HG03520 (cell line): ENCODE data around the gene DDX10.
"Not testable (repeated sequence)": the region's sequence is repeated elsewhere in the genome, so short reads cannot be mapped to it uniquely, and the experiment has no call there.

Source experiments
- ATAC-seq: cut with Tn5 transposase; IDR thresholded peaks from one replicate; pipeline ENCODE4 v1.9.1; 2021; ENCODE audit warnings: mild to moderate bottlenecking, moderate library complexity; ENCODE audit not compliant: unreplicated experiment

The DDX10 gene

GRCh38 chr11:108654100-108654499, 10.8 kb upstream of the DDX10 start:
- not testable (repeated sequence) for ATAC-seq

GRCh38 chr11:108654994-108655631, 9.8 kb upstream of the DDX10 start:
- ATAC-seq: no peak

GRCh38 chr11:108662700-108663099, 2.2 kb upstream of the DDX10 start:
- no peak for ATAC-seq

- ATAC-seq: peak; percentile 41
These were observed 1.6 kb upstream of the DDX10 start for GRCh38 chr11:108663154-108663877.

- no peak for ATAC-seq
These were observed 1.5 kb downstream of the DDX10 start for GRCh38 chr11:108666373-108666772.

- no peak for ATAC-seq
These were observed 4.4 kb downstream of the DDX10 start for GRCh38 chr11:108669286-108669685.

- no peak for ATAC-seq
These were observed 4.8 kb downstream of the DDX10 start for GRCh38 chr11:108669711-108670110.

GRCh38 chr11:108670451-108670850, 5.6 kb downstream of the DDX10 start:
- ATAC-seq: no peak

- no peak for ATAC-seq
These were observed 7.2 kb downstream of the DDX10 start for GRCh38 chr11:108672113-108672512.

GRCh38 chr11:108672786-108673185, 7.9 kb downstream of the DDX10 start:
- ATAC-seq: no peak

- ATAC-seq: no peak
These were observed 14.2 kb downstream of the DDX10 start for GRCh38 chr11:108679045-108679444.

GRCh38 chr11:108680271-108680670, 15.4 kb downstream of the DDX10 start:
- ATAC-seq: no peak

GRCh38 chr11:108685419-108686130, 20.7 kb downstream of the DDX10 start:
- ATAC-seq: no peak

- no peak for ATAC-seq
These were observed 29.0 kb downstream of the DDX10 start for GRCh38 chr11:108693852-108694251.

- no peak for ATAC-seq
These were observed 30.0 kb downstream of the DDX10 start for GRCh38 chr11:108694846-108695245.

- peak; percentile 89 for ATAC-seq
These were observed 33.1 kb downstream of the DDX10 start for GRCh38 chr11:108697872-108698473.

GRCh38 chr11:108698844-108699642, 34.2 kb downstream of the DDX10 start:
- peak; percentile 55 for ATAC-seq

- ATAC-seq: no peak
These were observed 39.0 kb downstream of the DDX10 start for GRCh38 chr11:108703916-108704315.

GRCh38 chr11:108705061-108705460, 40.2 kb downstream of the DDX10 start:
- no peak for ATAC-seq

- no peak for ATAC-seq
These were observed 43.3 kb downstream of the DDX10 start for GRCh38 chr11:108708173-108708572.

GRCh38 chr11:108709741-108710140, 44.9 kb downstream of the DDX10 start:
- no peak for ATAC-seq
